Astrocyte (in vitro differentiated cells and primary cell): Measurements from ENCODE around the gene RNF26.

Source experiments
- EZH2 ChIP-seq: IDR thresholded peaks from 2 replicates; pipeline ENCODE4 v1.6.1; 2012; ENCODE audit warnings: mild to moderate bottlenecking, low read length, inconsistent platforms; ENCODE audit not compliant: insufficient read depth
- TF ChIP-seq, protein P1 (sequence below): IDR thresholded peaks from 2 replicates; pipeline ENCODE4 v1.5.1; 2011; ENCODE audit warnings: low read depth, mild to moderate bottlenecking, inconsistent platforms, low read length, moderate library complexity; ENCODE audit not compliant: insufficient read depth

- TF ChIP-seq, protein P1, sequence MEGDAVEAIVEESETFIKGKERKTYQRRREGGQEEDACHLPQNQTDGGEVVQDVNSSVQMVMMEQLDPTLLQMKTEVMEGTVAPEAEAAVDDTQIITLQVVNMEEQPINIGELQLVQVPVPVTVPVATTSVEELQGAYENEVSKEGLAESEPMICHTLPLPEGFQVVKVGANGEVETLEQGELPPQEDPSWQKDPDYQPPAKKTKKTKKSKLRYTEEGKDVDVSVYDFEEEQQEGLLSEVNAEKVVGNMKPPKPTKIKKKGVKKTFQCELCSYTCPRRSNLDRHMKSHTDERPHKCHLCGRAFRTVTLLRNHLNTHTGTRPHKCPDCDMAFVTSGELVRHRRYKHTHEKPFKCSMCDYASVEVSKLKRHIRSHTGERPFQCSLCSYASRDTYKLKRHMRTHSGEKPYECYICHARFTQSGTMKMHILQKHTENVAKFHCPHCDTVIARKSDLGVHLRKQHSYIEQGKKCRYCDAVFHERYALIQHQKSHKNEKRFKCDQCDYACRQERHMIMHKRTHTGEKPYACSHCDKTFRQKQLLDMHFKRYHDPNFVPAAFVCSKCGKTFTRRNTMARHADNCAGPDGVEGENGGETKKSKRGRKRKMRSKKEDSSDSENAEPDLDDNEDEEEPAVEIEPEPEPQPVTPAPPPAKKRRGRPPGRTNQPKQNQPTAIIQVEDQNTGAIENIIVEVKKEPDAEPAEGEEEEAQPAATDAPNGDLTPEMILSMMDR: no peak
- no peak for TF ChIP-seq EZH2
Observed at GRCh38 chr11:119351232-119351631, 16.9 kb downstream of the RNF26 start.
